Neuronal stem cell (in vitro differentiated cells): Measurements from ENCODE around the gene NIPA2.

Experiments used
- DNase-seq: peaks from one replicate; pipeline ENCODE4 v3.0.0-alpha.2; 2013; ENCODE audit warnings: low spot score
- H2AFZ ChIP-seq: one replicate; pipeline ENCODE4 v1.6.1; 2013; ENCODE audit warnings: mild to moderate bottlenecking, low read length, inconsistent platforms
- H2AK5ac ChIP-seq: 2 replicates; pipeline ENCODE4 v1.6.1; 2013; ENCODE audit warnings: low read depth, mild to moderate bottlenecking, inconsistent platforms, low read length, moderate library complexity, mixed read lengths
- H2BK120ac ChIP-seq: 2 replicates; pipeline ENCODE4 v1.6.1; 2013; ENCODE audit warnings: low read depth, mild to moderate bottlenecking, inconsistent platforms, low read length, moderate library complexity, mixed read lengths
- H2BK12ac ChIP-seq: one replicate; pipeline ENCODE4 v1.6.1; 2013; ENCODE audit warnings: low read length, inconsistent platforms
- H2BK15ac ChIP-seq: 2 replicates; pipeline ENCODE4 v1.6.1; 2013; ENCODE audit warnings: mild to moderate bottlenecking, low read length, inconsistent platforms, mixed read lengths
- H2BK5ac ChIP-seq: one replicate; pipeline ENCODE4 v1.6.1; 2013; ENCODE audit warnings: inconsistent platforms, mild to moderate bottlenecking, low read length, moderate library complexity
- H3K14ac ChIP-seq: one replicate; pipeline ENCODE4 v1.6.1; 2013; ENCODE audit warnings: low read length, inconsistent platforms
- H3K18ac ChIP-seq: 2 replicates; pipeline ENCODE4 v1.6.1; 2013; ENCODE audit warnings: low read length, inconsistent platforms
- H3K23ac ChIP-seq: 2 replicates; pipeline ENCODE4 v1.6.1; 2013; ENCODE audit warnings: low read depth, mild to moderate bottlenecking, mixed read lengths, low read length, inconsistent platforms; ENCODE audit not compliant: poor library complexity
- H3K27ac ChIP-seq: replicated peaks from 3 replicates; pipeline ENCODE4 v1.5.1; 2013; ENCODE audit warnings: low read length, inconsistent platforms
- H3K27me3 ChIP-seq, 3 experiments: 2 replicates each; pipeline ENCODE4 v1.6.1; 2013; ENCODE audit warnings: low read length in 3 of 3, mild to moderate bottlenecking in 2 of 3, inconsistent platforms in 1 of 3, low read depth in 1 of 3, mixed read lengths in 1 of 3, moderate library complexity in 1 of 3; ENCODE audit not compliant: control insufficient read depth in 3 of 3, insufficient read depth in 3 of 3
- H3K36me3 ChIP-seq, 2 donors: replicated peaks in 1 of 2; 2 replicates each; pipeline ENCODE4 v1.6.1; 2013; ENCODE audit warnings: low read length in 2 of 2; ENCODE audit not compliant: control insufficient read depth in 2 of 2, insufficient read depth in 2 of 2
- H3K4ac ChIP-seq: 2 replicates; pipeline ENCODE4 v1.6.1; 2013; ENCODE audit warnings: inconsistent platforms, mild to moderate bottlenecking, low read length, moderate library complexity
- H3K4me1 ChIP-seq, 2 donors: 1 replicate in 1 of 2; 2 replicates in 1 of 2; pipeline ENCODE4 v1.6.1; 2013; ENCODE audit warnings: low read length in 2 of 2, low read depth in 1 of 2; ENCODE audit not compliant: control insufficient read depth in 2 of 2, insufficient read depth in 1 of 2
- H3K4me2 ChIP-seq: one replicate; pipeline ENCODE4 v1.6.1; 2013; ENCODE audit warnings: mild to moderate bottlenecking, low read length, inconsistent platforms; ENCODE audit not compliant: insufficient read depth, poor library complexity, severe bottlenecking
- H3K4me3 ChIP-seq, 2 donors: 2 replicates each; pipeline ENCODE4 v1.5.1; 2013; ENCODE audit warnings: low read length in 2 of 2, mild to moderate bottlenecking in 2 of 2, inconsistent platforms in 1 of 2, moderate library complexity in 1 of 2
- H3K79me1 ChIP-seq: one replicate; pipeline ENCODE4 v1.6.1; 2013; ENCODE audit warnings: low read depth, mild to moderate bottlenecking, inconsistent platforms, low read length, moderate library complexity
- H3K9ac ChIP-seq: one replicate; pipeline ENCODE4 v1.6.1; 2013; ENCODE audit warnings: mild to moderate bottlenecking, low read depth, low read length, inconsistent platforms; ENCODE audit not compliant: poor library complexity
- H3K9me3 ChIP-seq, 2 donors: replicated peaks in 1 of 2; 2 replicates each; pipeline versions ENCODE3 to v1.6.1; 2013; ENCODE audit warnings: low read length in 2 of 2, mild to moderate bottlenecking in 2 of 2, inconsistent platforms in 1 of 2, low read depth in 1 of 2, mixed read lengths in 1 of 2, moderate library complexity in 1 of 2; ENCODE audit not compliant: control insufficient read depth in 2 of 2, insufficient read depth in 1 of 2
- H4K8ac ChIP-seq: one replicate; pipeline ENCODE4 v1.6.1; 2013; ENCODE audit warnings: low read depth, mild to moderate bottlenecking, inconsistent platforms, low read length, moderate library complexity
- H4K91ac ChIP-seq: one replicate; pipeline ENCODE4 v1.6.1; 2013; ENCODE audit warnings: low read length, low read depth, mild to moderate bottlenecking, inconsistent platforms; ENCODE audit not compliant: poor library complexity
- WGBS, 2 donors: extraction: QIAGEN DNeasy Blood & Tissue Kit; methylation state at CpG; one replicate each; pipeline ENCODE4 v1.1.7; 2013; ENCODE audit warnings: missing lambda C conversion rate in 2 of 2, mixed read lengths in 1 of 2; ENCODE audit not compliant: insufficient read length in 2 of 2, insufficient replicate concordance in 1 of 2; ENCODE audit errors: extremely low coverage in 2 of 2; 5-methylcytosine and 5-hydroxymethylcytosine counted together

NIPA2 gene

DNA sequence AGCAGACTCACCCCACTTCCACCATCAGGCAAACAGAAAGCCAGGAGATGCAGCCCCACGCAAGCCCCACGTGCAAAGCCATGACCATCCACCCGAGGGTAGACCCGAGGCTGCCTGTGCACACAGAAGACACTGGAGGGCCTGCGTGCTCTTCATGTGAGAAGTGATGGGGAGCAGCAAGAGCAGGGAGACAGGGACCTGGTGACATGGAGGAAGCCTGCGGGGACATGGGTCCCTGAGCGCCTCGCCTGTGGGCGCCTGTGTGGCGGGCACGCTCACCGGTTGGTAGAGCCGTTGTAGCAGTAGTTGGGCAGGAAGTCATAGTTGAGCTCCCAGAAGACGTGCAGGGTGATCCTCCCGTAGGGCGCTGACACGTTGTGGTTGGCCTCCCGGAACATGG is 65.0 kb downstream of the NIPA2 start:
- H3K4ac ChIP-seq, result no peak overlapping the region
- peak overlapping the region; percentile 65 for H4K8ac ChIP-seq

DNA sequence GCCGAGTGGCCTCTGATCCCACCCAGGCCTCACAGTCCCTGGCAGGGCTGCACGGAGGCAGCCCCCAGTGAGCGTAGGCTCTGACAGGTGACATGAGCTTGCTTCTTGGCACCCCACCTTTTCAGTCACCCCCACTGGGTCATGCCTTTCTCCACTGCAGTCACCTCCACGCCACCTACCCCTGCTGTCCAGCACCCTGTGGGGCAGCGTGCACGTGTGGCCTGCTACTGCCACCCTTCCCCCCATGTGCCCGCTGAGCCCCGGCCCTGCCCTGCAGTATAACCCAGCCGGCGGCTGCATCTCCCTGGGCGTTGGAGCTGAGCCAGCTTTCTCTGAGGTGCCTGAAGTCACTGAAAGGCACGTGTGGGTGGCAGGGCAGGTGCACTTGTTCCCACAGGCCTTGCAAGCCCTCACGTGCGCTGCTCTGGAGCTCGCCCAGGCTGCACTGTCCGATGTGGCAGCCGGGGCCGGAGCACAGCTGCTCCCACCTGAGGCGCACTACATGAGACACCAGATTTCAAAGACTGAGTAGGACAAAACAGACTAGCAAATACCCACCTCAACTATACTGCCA is 65.6 kb downstream of the NIPA2 start:
- Histone ChIP-seq H3K4me2 (no peak overlapping the region), H3K23ac (no peak overlapping the region), H3K4ac (no peak overlapping the region), H3K27me3 (no peaks in the 10 kb centered on the region), H3K18ac (peak overlapping the region; percentile 28), H3K9me3 (no peaks in the 10 kb centered on the region), H3K14ac (peak overlapping the region; percentile 89), H3K4me1 (no peaks in the 10 kb centered on the region), H2BK15ac (no peak overlapping the region), H3K36me3 (peaks cover 44 to 85% of the 10 kb centered on the region in 2 donors), H3K4me3 (no peak overlapping the region), H3K79me1 (peaks cover 14% of the 10 kb centered on the region), H4K91ac (no peak overlapping the region), H4K8ac (no peak overlapping the region), H3K27ac (no peak overlapping the region), H2BK120ac (no peak overlapping the region), H2AK5ac (no peak overlapping the region), H3K9ac (no peak overlapping the region), H2BK12ac (no peak overlapping the region), H2AFZ (no peak overlapping the region), H2BK5ac (peak overlapping the region; percentile 53)
- no CpG with 5 or more reads among the region's 19 CpGs for WGBS, 2 donors
- DNase-seq, result no peak

More for the DNA sequence above, 65.0 kb downstream of the NIPA2 start:
- Histone ChIP-seq H3K18ac (no peak overlapping the region), H3K27ac (no peak overlapping the region), H2BK15ac (no peak overlapping the region), H2AFZ (no peak overlapping the region), H3K23ac (no peak overlapping the region), H3K14ac (no peak overlapping the region), H3K9ac (peak overlapping the region; percentile 21), H2AK5ac (no peak overlapping the region), H4K91ac (no peak overlapping the region), H3K79me1 (peaks cover 14% of the 10 kb centered on the region), H2BK5ac (peak overlapping the region; percentile 53), H2BK120ac (no peak overlapping the region), H3K36me3 (peaks cover 44 to 82% of the 10 kb centered on the region in 2 donors), H3K9me3 (no peaks in the 10 kb centered on the region), H3K27me3 (no peaks in the 10 kb centered on the region), H3K4me3 (no peak overlapping the region), H3K4me2 (no peak overlapping the region), H2BK12ac (peak overlapping the region; percentile 58), H3K4me1 (no peaks in the 10 kb centered on the region)
- no peak for DNase-seq
- no CpG with 5 or more reads among the region's 18 CpGs for WGBS, 2 donors

DNA sequence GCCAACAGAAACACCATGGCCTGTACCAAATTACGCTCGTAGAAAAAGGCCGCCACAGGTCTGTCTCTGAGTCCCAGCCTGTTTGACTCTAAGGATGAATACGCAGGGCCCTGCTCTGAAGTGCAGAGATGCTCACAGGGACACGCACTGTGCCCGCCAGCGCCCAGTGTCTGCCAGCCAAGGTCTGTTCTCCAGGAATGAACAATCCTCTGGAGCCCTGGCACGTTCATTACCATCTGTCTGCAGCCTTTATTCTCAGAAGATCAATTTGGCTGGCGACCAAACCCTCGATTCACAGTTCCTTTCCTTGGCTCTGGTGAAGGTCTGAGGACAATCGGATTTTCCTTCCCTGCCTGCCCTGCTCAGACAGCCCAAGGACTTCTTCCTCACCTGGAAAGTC is 66.3 kb downstream of the NIPA2 start:
- no peaks in the 10 kb centered on the region for H3K9me3 ChIP-seq
- no peak overlapping the region for H2BK15ac ChIP-seq
- no peak overlapping the region for H3K9ac ChIP-seq
- no peak overlapping the region for H2BK120ac ChIP-seq
- H3K4me1 ChIP-seq, result no peaks in the 10 kb centered on the region
- DNase-seq, result no peak
- H3K23ac ChIP-seq, result no peak overlapping the region
- H3K4me3 ChIP-seq, result no peak overlapping the region
- peaks cover 14% of the 10 kb centered on the region for H3K79me1 ChIP-seq
- H3K4me2 ChIP-seq, result no peak overlapping the region
- no peak overlapping the region for H4K91ac ChIP-seq
- H4K8ac ChIP-seq, result no peak overlapping the region
- no peak overlapping the region for H3K14ac ChIP-seq
- no CpG with 5 or more reads among the region's 11 CpGs for WGBS, 2 donors
- H2AK5ac ChIP-seq, result no peak overlapping the region
- no peak overlapping the region for H2BK5ac ChIP-seq
- H3K18ac ChIP-seq, result no peak overlapping the region
- H3K27me3 ChIP-seq, result no peaks in the 10 kb centered on the region
- no peak overlapping the region for H2BK12ac ChIP-seq
- H2AFZ ChIP-seq, result no peak overlapping the region
- H3K36me3 ChIP-seq, result peaks cover 47 to 86% of the 10 kb centered on the region in 2 donors
- no peak overlapping the region for H3K27ac ChIP-seq
- H3K4ac ChIP-seq, result no peak overlapping the region

DNA sequence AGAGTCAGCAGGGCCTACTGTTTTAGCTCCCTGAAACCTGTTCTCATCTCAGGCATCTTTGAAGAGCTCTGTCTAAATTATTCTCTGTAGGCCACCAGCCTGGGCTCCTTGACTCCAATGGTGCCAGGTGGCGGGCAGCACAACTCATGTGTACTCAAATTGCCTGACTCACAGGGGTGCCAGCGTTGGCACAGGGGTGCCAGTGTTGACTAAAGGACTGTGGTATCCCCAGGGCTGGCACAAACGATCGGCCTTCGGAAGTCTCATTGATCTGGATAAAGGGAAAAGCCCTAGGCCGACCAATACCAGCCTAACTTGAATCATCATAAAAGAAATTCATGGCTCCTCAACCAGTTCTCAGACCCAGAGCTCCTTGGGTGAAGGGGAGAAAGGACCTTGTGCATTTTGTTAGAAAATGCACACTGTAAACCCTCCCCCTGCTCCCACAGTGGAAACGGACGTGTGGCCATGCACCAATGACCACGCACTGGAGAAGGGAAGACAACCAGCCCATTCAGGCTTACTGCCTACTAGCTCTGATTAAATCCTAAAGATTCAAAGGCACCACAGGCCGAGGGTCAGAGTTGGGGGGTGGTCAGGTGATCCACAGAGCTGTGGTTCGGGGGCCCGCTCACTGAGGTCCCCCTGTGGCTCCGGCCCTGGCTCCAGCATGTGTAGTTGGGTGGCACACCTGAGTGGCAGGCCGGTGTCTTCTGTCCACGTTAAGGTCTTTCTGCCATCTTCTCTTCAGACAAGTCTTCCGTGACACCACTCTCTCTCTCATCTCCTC is 68.9 kb downstream of the NIPA2 start:
- Histone ChIP-seq H3K14ac (no peak overlapping the region), H2BK15ac (no peak overlapping the region), H3K4me1 (no peaks in the 10 kb centered on the region), H3K27me3 (no peaks in the 10 kb centered on the region), H2AFZ (no peak overlapping the region), H3K79me1 (peaks cover 11% of the 10 kb centered on the region), H3K23ac (no peak overlapping the region), H3K9me3 (no peaks in the 10 kb centered on the region), H4K8ac (no peak overlapping the region), H2BK5ac (no peak overlapping the region), H3K18ac (no peak overlapping the region), H2BK120ac (no peak overlapping the region), H4K91ac (no peak overlapping the region), H3K4me3 (no peak overlapping the region), H3K27ac (no peak overlapping the region), H3K4me2 (no peak overlapping the region), H3K4ac (no peak overlapping the region), H2BK12ac (no peak overlapping the region), H3K9ac (no peak overlapping the region), H2AK5ac (no peak overlapping the region), H3K36me3 (peaks cover 44 to 90% of the 10 kb centered on the region in 2 donors)
- WGBS, 2 donors, result no CpG with 5 or more reads among the region's 16 CpGs
- no peak for DNase-seq
